Left renal cortex interstitium (tissue), 4 donors: Measurements from ENCODE around the gene SLC6A11. TPM values are rescaled to one million over a fixed set of nuclear protein-coding genes. Genes with fewer than 3 reads are reported as not detected.

Experiments used
- DNase-seq, 4 donors: peaks; one replicate each; pipeline ENCODE4 v3.0.0-alpha.2; 2013; ENCODE audit warnings: low read depth in 4 of 4, low spot score in 2 of 4, missing footprints in 1 of 4
- polyA plus RNA-seq, 4 donors: library from polyadenylated mRNA; unstranded; fragments of 120-200 nt; gene quantifications; one replicate each; pipeline ENCODE4 v1.2.1, GENCODE V29; 2013; ENCODE audit not compliant: insufficient read length in 4 of 4

The SLC6A11 gene
- polyA plus RNA-seq, 4 donors: 0.05 to 0.81 (median 0.07) TPM

- DNase-seq: no peak
Observed at GRCh38 chr3:10949197-10949596, 133.2 kb downstream of the SLC6A11 start.

- no peak for DNase-seq
Observed at GRCh38 chr3:10950476-10951294, 134.7 kb downstream of the SLC6A11 start.

- no peak for DNase-seq
Observed at GRCh38 chr3:10951295-10951926, 135.4 kb downstream of the SLC6A11 start.

- DNase-seq: no peak
Observed at GRCh38 chr3:10952525-10952924, 136.5 kb downstream of the SLC6A11 start.

- DNase-seq: no peak
Observed at GRCh38 chr3:10954740-10955139, 138.7 kb downstream of the SLC6A11 start.

GRCh38 chr3:10955711-10956453, 139.9 kb downstream of the SLC6A11 start:
- DNase-seq: no peak

GRCh38 chr3:10956531-10956930, 140.5 kb downstream of the SLC6A11 start:
- no peak for DNase-seq

GRCh38 chr3:10956986-10957385, 141.0 kb downstream of the SLC6A11 start:
- no peak for DNase-seq

GRCh38 chr3:10957976-10958749, 142.1 kb downstream of the SLC6A11 start:
- DNase-seq: no peak

- no peak for DNase-seq
Observed at GRCh38 chr3:10960255-10960654, 144.2 kb downstream of the SLC6A11 start.

GRCh38 chr3:10961921-10962320, 145.9 kb downstream of the SLC6A11 start:
- no peak for DNase-seq

- DNase-seq: no peak
Observed at GRCh38 chr3:10962481-10963036, 146.5 kb downstream of the SLC6A11 start.

GRCh38 chr3:10964537-10965167, 148.6 kb downstream of the SLC6A11 start:
- DNase-seq: peak in 1 of 4 donors; percentile 63

GRCh38 chr3:10968401-10968800, 152.4 kb downstream of the SLC6A11 start:
- no peak for DNase-seq

- no peak for DNase-seq
Observed at GRCh38 chr3:10970306-10970960, 154.4 kb downstream of the SLC6A11 start.

GRCh38 chr3:10972072-10972782, 156.2 kb downstream of the SLC6A11 start:
- no peak for DNase-seq

- no peak for DNase-seq
Observed at GRCh38 chr3:10973046-10973595, 157.1 kb downstream of the SLC6A11 start.

GRCh38 chr3:10974131-10974530, 158.1 kb downstream of the SLC6A11 start:
- DNase-seq: no peak
